IMR-90 (cell line): ENCODE measurements around the gene ERVH48-1. TPM values are rescaled to one million over a fixed set of nuclear protein-coding genes. Genes with fewer than 3 reads are reported as not detected.

Experiments
- microRNA-seq, 2 experiments: library from miRNA; stranded (forward) in 1 of 2; unstranded in 1 of 2; fragments of 10-50 nt in 1 of 2; fragments of <30 nt in 1 of 2; gene quantifications in 1 of 2; microRNA quantifications in 1 of 2; one replicate each; pipeline versions ENCODE3 to v1.1.0; 2013 to 2020; ENCODE audit not compliant: insufficient read depth in 1 of 2, insufficient read length in 1 of 2, unreplicated experiment in 1 of 2
- polyA plus RNA-seq, 3 experiments: library from polyadenylated mRNA; depleted of rRNA; stranded (reverse); fragments of >200 nt; gene quantifications; 2 replicates each; pipeline ENCODE4 v1.2.3, GENCODE V29; 2012; ENCODE audit warnings: low replicate concordance in 1 of 3
- small RNA-seq, 5 experiments: library from RNA; depleted of rRNA; stranded (forward); fragments of <200 nt; gene quantifications; one replicate each; pipeline ENCODE3, GENCODE V24; 2012
- total RNA-seq: library from RNA; depleted of rRNA; stranded (reverse); fragments of >200 nt; gene quantifications from 2 replicates; pipeline ENCODE4 v1.2.3, GENCODE V29; 2012; rRNA removed

The ERVH48-1 gene
- total and polyA plus RNA-seq, 2 of the 4 experiments (the other 2 are of a cell fraction), result under 0.01 TPM; not detected in 1

Small RNA genes lying within 50 kb of the gene (microRNA-seq; reads per million reads assigned to microRNA genes)
- 0 reads per million in 2 experiments for gene MIR5692B

Small RNA genes lying within 50 kb of the gene (small RNA-seq; reads per million reads assigned to genes)
- gene MIR5692B, result 0 reads per million in 5 experiments

Other genes with a start within 250 kb of the ERVH48-1 start
- gene WDR4, start 46.1 kb downstream of the ERVH48-1 start, total RNA-seq, result 8.6 and 11.3 TPM in 2 replicates
- gene WDR4, start 46.1 kb downstream of the ERVH48-1 start, polyA plus RNA-seq (2012; rRNA removed), result 20.2 and 20.8 TPM in 2 replicates
- gene NDUFV3, start 32.3 kb downstream of the ERVH48-1 start, total RNA-seq, result 55.6 and 62.5 TPM in 2 replicates
- gene NDUFV3, start 32.3 kb downstream of the ERVH48-1 start, polyA plus RNA-seq (2012; rRNA removed), result 38.5 and 44.1 TPM in 2 replicates
- 35.0 and 48.3 TPM in 2 replicates for gene PKNOX1, start 48.9 kb upstream of the ERVH48-1 start, total RNA-seq
- 51.5 and 61.0 TPM in 2 replicates for gene PKNOX1, start 48.9 kb upstream of the ERVH48-1 start, polyA plus RNA-seq (2012; rRNA removed)
- 35.6 and 38.5 TPM in 2 replicates for gene CBS, start 150.2 kb upstream of the ERVH48-1 start, total RNA-seq
- 49.6 and 54.3 TPM in 2 replicates for gene CBS, start 150.2 kb upstream of the ERVH48-1 start, polyA plus RNA-seq (2012; rRNA removed)
- gene U2AF1, start 181.9 kb upstream of the ERVH48-1 start, total RNA-seq, result 6.5 and 16.4 TPM in 2 replicates
- 8.5 and 10.5 TPM in 2 replicates for gene U2AF1, start 181.9 kb upstream of the ERVH48-1 start, polyA plus RNA-seq (2012; rRNA removed)
- not detected in 2 replicates for gene CRYAA, start 243.4 kb upstream of the ERVH48-1 start, total RNA-seq
- not detected in 2 replicates for gene CRYAA, start 243.4 kb upstream of the ERVH48-1 start, polyA plus RNA-seq (2012; rRNA removed)